ENCODE data around the gene ODAD3.

- no peak for TF ChIP-seq CTCF (IDR thresholded peaks at IDR 0.05)
- no peak for TF ChIP-seq REST (IDR thresholded peaks at IDR 0.05; ENCODE audit: insufficient read depth in 1 of 2, low read depth in 2 of 2, low read length in 1 of 2)
- no peak for TF ChIP-seq POLR2AphosphoS5 (IDR thresholded peaks at IDR 0.05; ENCODE audit: low read depth, low read length)
- TF ChIP-seq SIN3A (IDR thresholded peaks at IDR 0.05; ENCODE audit: borderline replicate concordance, insufficient read depth, low read depth, low read length) = no peak
- TF ChIP-seq TCF7L2 (IDR thresholded peaks at IDR 0.05; ENCODE audit: low read depth, low read length) = no peak
Measured at GRCh38 chr19:11375143-11375948, 59.6 kb downstream of the ODAD3 start.
